H1 (cell line): Measurements from ENCODE around the gene GTF3C5. TPM values are rescaled to one million over a fixed set of nuclear protein-coding genes. Genes with fewer than 3 reads are reported as not detected.

Experiments
- CTCF ChIA-PET: fragments of 300-600 bp; sonication (Branson Sonifier 250); formaldehyde crosslinking; loops from one replicate; lab custom pipeline; 2021; ENCODE audit not compliant: partially characterized antibody; lab: Charles Lee
- POLR2A ChIA-PET: fragments of 300-600 bp; sonication (Branson Sonifier 250); formaldehyde crosslinking; loops from one replicate; lab custom pipeline; 2021; ENCODE audit warnings: inconsistent platforms; ENCODE audit not compliant: partially characterized antibody; lab: Charles Lee
- DNase-seq, 2 experiments: peaks; one replicate each; pipeline versions ENCODE4 v3.0.0 to v3.0.0-alpha.2; 2010 to 2022; ENCODE audit warnings: low spot score in 2 of 2, low read depth in 1 of 2, mixed read lengths in 1 of 2
- FAIRE-seq: peaks from 2 replicates; lab custom pipeline; 2011; peaks lifted over from hg19 to GRCh38; lab: Jason Lieb, UNC
- H2AFZ ChIP-seq: 2 replicates; pipeline ENCODE4 v1.8.1; 2012; ENCODE audit warnings: low read length, inconsistent platforms
- H2AK5ac ChIP-seq: 2 replicates; pipeline ENCODE4 v1.6.1; 2013; ENCODE audit warnings: low read depth, low read length
- H2BK120ac ChIP-seq: replicated peaks from 2 replicates; pipeline ENCODE3; 2013; ENCODE audit warnings: low read depth, low read length, inconsistent platforms
- H2BK12ac ChIP-seq: 2 replicates; pipeline ENCODE4 v1.6.1; 2013; ENCODE audit warnings: low read depth, low read length
- H2BK15ac ChIP-seq: 2 replicates; pipeline ENCODE4 v1.6.1; 2013; ENCODE audit warnings: low read length
- H2BK20ac ChIP-seq: 2 replicates; pipeline ENCODE4 v1.6.1; 2013; ENCODE audit warnings: low read length
- H2BK5ac ChIP-seq: 2 replicates; pipeline ENCODE4 v1.6.1; 2013; ENCODE audit warnings: low read depth, low read length
- H3K14ac ChIP-seq: 2 replicates; pipeline ENCODE4 v1.6.1; 2013; ENCODE audit warnings: inconsistent platforms; ENCODE audit not compliant: insufficient read length
- H3K18ac ChIP-seq: 2 replicates; pipeline ENCODE4 v1.6.1; 2013; ENCODE audit warnings: low read length; ENCODE audit errors: extremely low read depth
- H3K23ac ChIP-seq: 2 replicates; pipeline ENCODE4 v1.6.1; 2013; ENCODE audit warnings: inconsistent platforms; ENCODE audit not compliant: insufficient read length
- H3K23me2 ChIP-seq: 2 replicates; pipeline ENCODE4 v1.6.1; 2013; ENCODE audit warnings: low read depth, low read length
- H3K27ac ChIP-seq: 2 replicates; pipeline ENCODE4 v1.6.1; 2011; ENCODE audit warnings: low read depth, low read length, inconsistent platforms
- H3K27me3 ChIP-seq, 4 experiments: replicated peaks in 1 of 4; 1 replicate in 1 of 4; 2 replicates in 3 of 4; pipeline versions ENCODE4 v1.6.1 to v1.8.1; 2011 to 2013; ENCODE audit warnings: low read length in 3 of 4, mild to moderate bottlenecking in 3 of 4, inconsistent platforms in 2 of 4, mixed read lengths in 2 of 4, moderate library complexity in 1 of 4; ENCODE audit not compliant: control insufficient read depth in 3 of 4, insufficient read depth in 3 of 4; ENCODE audit errors: extremely low read depth in 1 of 4
- H3K36me3 ChIP-seq, 4 experiments: 2 replicates each; pipeline versions ENCODE4 v1.6.1 to v1.8.1; 2011 to 2013; ENCODE audit warnings: mild to moderate bottlenecking in 4 of 4, low read length in 3 of 4, moderate library complexity in 2 of 4, control low read depth in 1 of 4, inconsistent platforms in 1 of 4; ENCODE audit not compliant: insufficient read depth in 4 of 4, control insufficient read depth in 2 of 4
- H3K4ac ChIP-seq: replicated peaks from 2 replicates; pipeline ENCODE3; 2013; ENCODE audit warnings: low read length, low read depth, mixed read lengths, inconsistent platforms; ENCODE audit not compliant: insufficient read length
- H3K4me1 ChIP-seq, 4 experiments: replicated peaks in 1 of 4; 1 replicate in 1 of 4; 2 replicates in 3 of 4; pipeline versions ENCODE4 v1.6.1 to v1.8.1; 2011 to 2013; ENCODE audit warnings: low read length in 3 of 4, inconsistent platforms in 2 of 4, mixed read lengths in 1 of 4; ENCODE audit not compliant: insufficient read depth in 4 of 4, control insufficient read depth in 3 of 4
- H3K4me2 ChIP-seq, 2 experiments: 2 replicates each; pipeline versions ENCODE4 v1.6.1 to v1.8.1; 2011 to 2013; ENCODE audit warnings: low read depth in 2 of 2, low read length in 2 of 2, control low read depth in 1 of 2, inconsistent platforms in 1 of 2, mild to moderate bottlenecking in 1 of 2; ENCODE audit not compliant: insufficient read depth in 1 of 2
- H3K4me3 ChIP-seq, 4 experiments: fragments of 200-600, 300-600 bp in 1 of 4; sonication (generic), shearing (Covaris generic), sonication (Bioruptor Twin) in 1 of 4; 2 replicates each; pipeline versions ENCODE4 v1.5.1 to v1.8.1; 2011 to 2016; ENCODE audit warnings: low read length in 4 of 4, low read depth in 3 of 4, control low read depth in 2 of 4, inconsistent platforms in 2 of 4, mild to moderate bottlenecking in 2 of 4, mixed read lengths in 1 of 4, moderate library complexity in 1 of 4; ENCODE audit not compliant: insufficient read depth in 2 of 4; ENCODE audit errors: extremely low read depth in 1 of 4
- H3K56ac ChIP-seq: replicated peaks from 2 replicates; pipeline ENCODE3; 2013; ENCODE audit warnings: low read depth, mild to moderate bottlenecking, mixed read lengths, low read length, inconsistent platforms; ENCODE audit not compliant: insufficient read length
- H3K79me1 ChIP-seq: 2 replicates; pipeline ENCODE4 v1.6.1; 2013; ENCODE audit warnings: low read depth, low read length, control low read depth
- H3K79me2 ChIP-seq, 2 experiments: 2 replicates each; pipeline versions ENCODE4 v1.6.1 to v1.8.1; 2012 to 2013; ENCODE audit warnings: low read length in 2 of 2, mild to moderate bottlenecking in 2 of 2, inconsistent platforms in 1 of 2; ENCODE audit not compliant: insufficient read depth in 2 of 2, control insufficient read depth in 1 of 2
- H3K9ac ChIP-seq, 4 experiments: replicated peaks in 1 of 4; 1 replicate in 1 of 4; 2 replicates in 3 of 4; pipeline versions ENCODE4 v1.6.1 to v1.8.1; 2011 to 2013; ENCODE audit warnings: low read depth in 3 of 4, low read length in 3 of 4, control low read depth in 2 of 4, mild to moderate bottlenecking in 2 of 4, moderate library complexity in 2 of 4, inconsistent platforms in 1 of 4; ENCODE audit errors: extremely low read depth in 1 of 4
- H3K9me3 ChIP-seq, 2 experiments: 2 replicates each; pipeline versions ENCODE4 v1.6.1 to v1.8.1; 2012 to 2013; ENCODE audit warnings: mild to moderate bottlenecking in 2 of 2, moderate library complexity in 2 of 2, control low read depth in 1 of 2, inconsistent platforms in 1 of 2, low read depth in 1 of 2, low read length in 1 of 2, mixed read lengths in 1 of 2; ENCODE audit not compliant: insufficient read depth in 2 of 2
- H4K20me1 ChIP-seq, 2 experiments: replicated peaks in 1 of 2; 2 replicates each; pipeline versions ENCODE3 to v1.8.1; 2011 to 2013; ENCODE audit warnings: inconsistent platforms in 2 of 2, low read length in 2 of 2, mild to moderate bottlenecking in 1 of 2; ENCODE audit not compliant: insufficient read depth in 2 of 2, control insufficient read depth in 1 of 2
- H4K5ac ChIP-seq: 2 replicates; pipeline ENCODE4 v1.6.1; 2013; ENCODE audit warnings: low read length, low read depth, mixed read lengths, inconsistent platforms; ENCODE audit not compliant: insufficient read length
- H4K8ac ChIP-seq: 2 replicates; pipeline ENCODE4 v1.8.0; 2013; ENCODE audit warnings: mild to moderate bottlenecking, moderate library complexity, low read length, inconsistent platforms; ENCODE audit not compliant: insufficient read depth; ENCODE audit errors: extremely low read depth
- H4K91ac ChIP-seq: replicated peaks from 2 replicates; pipeline ENCODE3; 2013; ENCODE audit warnings: low read length, mixed read lengths, inconsistent platforms; ENCODE audit not compliant: insufficient read length
- ASH2L ChIP-seq: fragments of 200-600, 300-600 bp; sonication (generic); IDR thresholded peaks from one replicate; pipeline ENCODE4 v1.7.1; 2017; ENCODE audit warnings: low read length
- BACH1 ChIP-seq: IDR thresholded peaks from 2 replicates; pipeline ENCODE4 v1.6.1; 2012; ENCODE audit warnings: low read length, improper control_type of control experiment
- BCL11A ChIP-seq, 2 experiments: IDR thresholded peaks; one replicate each; pipeline ENCODE4 v1.6.1; 2011; ENCODE audit warnings: low read depth in 2 of 2, low read length in 2 of 2, mild to moderate bottlenecking in 2 of 2
- EZH2 ChIP-seq: fragments of 200-600 bp; sonication (generic); IDR thresholded peaks from 2 replicates; pipeline ENCODE4 v1.7.1; 2012; ENCODE audit warnings: low read depth, mild to moderate bottlenecking, moderate library complexity, low read length, inconsistent platforms; ENCODE audit not compliant: severe bottlenecking
- KDM5A ChIP-seq: fragments of 200-600 bp; IDR thresholded peaks from 2 replicates; pipeline ENCODE4 v1.7.1; 2012; ENCODE audit warnings: mild to moderate bottlenecking, low read length, inconsistent platforms, mixed read lengths
- NANOG ChIP-seq: IDR thresholded peaks from 2 replicates; pipeline ENCODE4 v1.6.1; 2011; ENCODE audit warnings: low read length, low read depth, mild to moderate bottlenecking, inconsistent platforms; ENCODE audit not compliant: insufficient read depth, poor library complexity, severe bottlenecking
- NRF1 ChIP-seq: IDR thresholded peaks from 2 replicates; pipeline ENCODE4 v1.6.1; 2011; ENCODE audit warnings: mild to moderate bottlenecking, low read depth, low read length, improper control_type of control experiment
- POLR2AphosphoS5 ChIP-seq: IDR thresholded peaks from 2 replicates; pipeline ENCODE4 v1.6.1; 2011; ENCODE audit warnings: low read depth, low read length
- SP2 ChIP-seq: IDR thresholded peaks from 2 replicates; pipeline ENCODE4 v1.6.1; 2012; ENCODE audit warnings: mild to moderate bottlenecking, low read length, inconsistent platforms
- SP4 ChIP-seq: IDR thresholded peaks from 2 replicates; pipeline ENCODE4 v1.6.1; 2012; ENCODE audit warnings: low read length, inconsistent platforms
- SUZ12 ChIP-seq: fragments of 200-600 bp; sonication (generic); IDR thresholded peaks from 2 replicates; pipeline ENCODE4 v1.6.1; 2012; ENCODE audit warnings: mild to moderate bottlenecking, inconsistent platforms, low read length, moderate library complexity, mixed read lengths
- TCF12 ChIP-seq: IDR thresholded peaks from 2 replicates; pipeline ENCODE4 v1.6.1; 2011; ENCODE audit warnings: low read depth, mild to moderate bottlenecking, low read length
- YY1 ChIP-seq: IDR thresholded peaks from 2 replicates; pipeline ENCODE4 v1.6.1; 2011; ENCODE audit warnings: low read depth, mild to moderate bottlenecking, low read length
- WGBS, 2 experiments: shearing (Covaris generic) in 1 of 2; methylation state at CpG; one replicate each; pipeline versions ENCODE4 v1.1.6 to v1.1.7; 2013 to 2015; ENCODE audit warnings: low lambda C conversion rate in 2 of 2, mixed read lengths in 2 of 2, inconsistent platforms in 1 of 2, low coverage in 1 of 2, missing lambda C conversion rate in 1 of 2; ENCODE audit not compliant: insufficient replicate concordance in 2 of 2, insufficient coverage in 1 of 2, insufficient read length in 1 of 2; ENCODE audit errors: extremely low coverage in 1 of 2, missing lambda C conversion rate in 1 of 2; 5-methylcytosine and 5-hydroxymethylcytosine counted together
- polyA plus RNA-seq, 7 experiments: library from polyadenylated mRNA; depleted of rRNA in 3 of 7; stranded (reverse) in 5 of 7; unstranded in 2 of 7; fragments of >200 nt in 5 of 7; fragments of 200-250 nt in 2 of 7; gene quantifications; 1 replicate in 5 of 7; 2 replicates in 1 of 7; 4 replicates in 1 of 7; pipeline versions ENCODE4 v1.2.1 to v1.2.3, GENCODE V29; 2011 to 2013; ENCODE audit warnings: missing spikeins in 2 of 7, mixed read lengths in 2 of 7
- total RNA-seq: library from RNA; stranded (reverse); fragmentation: NEBNext Ultra II Directional; extraction: Animal tissue kit (Norgen Biotek cat#: 25700); gene quantifications from 2 replicates; pipeline ENCODE4 v1.2.1, GENCODE V29; 2021
- TF ChIP-seq, protein P1 (sequence below): IDR thresholded peaks from 2 replicates; pipeline ENCODE4 v1.6.1; 2011; ENCODE audit warnings: low read length, improper control_type of control experiment

GTF3C5 gene
- total and polyA plus RNA-seq, 2 of the 8 experiments (the other 6 are each of a cell fraction or from before 2014, with no cell fraction given) = 78.7 to 87.1 TPM

DNA sequence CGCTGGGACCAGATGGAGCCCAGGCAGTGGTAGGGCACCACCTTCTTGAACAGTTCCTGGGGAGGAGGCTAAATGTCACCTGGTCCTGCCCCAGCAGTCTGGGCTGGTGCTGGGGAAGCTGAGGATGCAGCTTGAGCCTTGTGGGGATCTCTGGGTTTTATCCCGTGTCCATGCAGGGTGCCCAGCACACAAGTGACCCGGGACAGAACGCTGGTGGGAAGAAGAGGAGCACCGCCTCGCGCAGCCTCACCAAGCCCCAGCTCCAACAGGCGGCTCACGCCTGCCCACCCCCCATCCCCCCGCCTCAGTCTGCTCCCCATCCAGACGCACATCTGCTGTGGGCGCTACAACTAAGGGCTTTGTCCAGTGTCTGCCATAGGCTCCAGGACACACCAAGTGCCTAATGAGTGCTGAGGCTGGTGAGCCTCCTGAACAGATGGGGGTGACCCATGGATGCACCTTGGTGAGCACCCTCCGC lies 76.5 kb downstream of the GTF3C5 start:
- Histone ChIP-seq H3K9ac (no peak overlapping the region), H3K27me3 (no peaks in the 10 kb centered on the region), H2AFZ (no peak overlapping the region), H3K14ac (no peak overlapping the region), H3K9me3 (no peaks in the 10 kb centered on the region), H3K4me1 (peaks cover 0 to 8% (median 3%) of the 10 kb centered on the region in 4 experiments; a peak in 3 of 7 replicates), H2AK5ac (no peak overlapping the region), H3K18ac (no peak overlapping the region), H2BK5ac (no peak overlapping the region), H3K23me2 (no peaks in the 10 kb centered on the region), H2BK12ac (no peak overlapping the region), H3K79me1 (no peaks in the 10 kb centered on the region), H2BK20ac (no peak overlapping the region), H4K91ac (no peak overlapping the region), H4K5ac (no peak overlapping the region), H2BK15ac (no peak overlapping the region), H3K4me2 (no peak overlapping the region), H3K4ac (no peak overlapping the region), H3K79me2 (no peaks in the 10 kb centered on the region), H4K8ac (no peak overlapping the region), H4K20me1 (peaks cover 1 to 9% of the 10 kb centered on the region in 2 experiments), H3K23ac (no peak overlapping the region), H3K4me3 (no peak overlapping the region), H3K36me3 (peaks cover 2 to 11% (median 5%) of the 10 kb centered on the region in 4 experiments; a peak in 5 of 8 replicates), H2BK120ac (no peak overlapping the region), H3K27ac (no peak overlapping the region), H3K56ac (no peak overlapping the region)
- no peak for DNase-seq
- TF ChIP-seq, protein P1, sequence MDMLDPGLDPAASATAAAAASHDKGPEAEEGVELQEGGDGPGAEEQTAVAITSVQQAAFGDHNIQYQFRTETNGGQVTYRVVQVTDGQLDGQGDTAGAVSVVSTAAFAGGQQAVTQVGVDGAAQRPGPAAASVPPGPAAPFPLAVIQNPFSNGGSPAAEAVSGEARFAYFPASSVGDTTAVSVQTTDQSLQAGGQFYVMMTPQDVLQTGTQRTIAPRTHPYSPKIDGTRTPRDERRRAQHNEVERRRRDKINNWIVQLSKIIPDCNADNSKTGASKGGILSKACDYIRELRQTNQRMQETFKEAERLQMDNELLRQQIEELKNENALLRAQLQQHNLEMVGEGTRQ = no peak
- TF ChIP-seq YY1 (no peak), NANOG (no peak), BACH1 (no peak), KDM5A (no peak), ASH2L (no peak), SP4 (no peak), BCL11A (IDR thresholded peaks at IDR 0.05; ENCODE audit: low read depth in 2 of 2, low read length in 2 of 2) (no peak), POLR2AphosphoS5 (no peak), EZH2 (no peak), SP2 (no peak), TCF12 (no peak), SUZ12 (no peak), NRF1 (no peak)
- WGBS, 2 experiments = 94% methylated on average over 2 of the region's 13 CpGs; no CpG with 5 or more reads in 1 of the 2 experiments
- ChIA-PET POLR2A (interaction anchor here (1.4 kb wide), 1 partner anchor 241 kb away, joined by 3 read pairs; the partner anchor contains the start of genes MED22 and RPL7A), CTCF (interaction anchor here (0.9 to 19.3 kb wide), 8 partner anchors 10 to 128 kb away, joined by 3 to 337 read pairs (median 6); partner anchors contain the start of gene GFI1B)
- no peak for FAIRE-seq
